IMR-90 (cell line): ENCODE data around the gene USP32. TPM values are rescaled to one million over a fixed set of nuclear protein-coding genes. Genes with fewer than 3 reads are reported as not detected.

Experiments
- ATAC-seq: fragments of 200-7000 bp; cut with Tn5 transposase; 2 replicates; pipeline ENCODE4 v1.9.1; 2020; ENCODE audit warnings: low read depth, mild to moderate bottlenecking, moderate library complexity
- BruUV-seq: library from RNA; stranded (reverse); fragments of 400-500 nt; replicated peaks from 2 replicates; lab custom pipeline; 2021; lab: Mats Ljungman, UMichigan
- CTCF ChIA-PET: fragments of 300-600 bp; formaldehyde crosslinking; extraction: SDS; loops from one replicate; lab custom pipeline; 2021; ENCODE audit warnings: antibody characterized with exemption; lab: Yijun Ruan, JAX
- POLR2A ChIA-PET: fragments of 300-600 bp; sonication (Branson Sonifier 250); formaldehyde crosslinking; loops from one replicate; lab custom pipeline; 2022; ENCODE audit warnings: antibody characterized with exemption; ENCODE audit not compliant: unreplicated experiment; lab: Charles Lee
- DNase-seq: peaks from one replicate; pipeline ENCODE4 v3.0.0; 2013
- H2AFZ ChIP-seq: replicated peaks from 2 replicates; pipeline ENCODE3; 2013; ENCODE audit warnings: low read length, mild to moderate bottlenecking; ENCODE audit not compliant: poor library complexity
- H2AK5ac ChIP-seq: 2 replicates; pipeline ENCODE4 v1.6.1; 2013; ENCODE audit warnings: low read depth, low read length, inconsistent platforms
- H2AK9ac ChIP-seq: replicated peaks from 2 replicates; pipeline ENCODE3; 2013; ENCODE audit warnings: mild to moderate bottlenecking, low read depth, low read length, moderate library complexity; ENCODE audit not compliant: poor library complexity
- H2BK120ac ChIP-seq: 2 replicates; pipeline ENCODE4 v1.6.1; 2013; ENCODE audit warnings: low read depth, low read length, inconsistent platforms
- H2BK15ac ChIP-seq: 3 replicates; pipeline ENCODE4 v1.6.1; 2013; ENCODE audit warnings: low read depth, low read length, inconsistent platforms
- H2BK20ac ChIP-seq: 2 replicates; pipeline ENCODE4 v1.6.1; 2013; ENCODE audit warnings: low read depth, mild to moderate bottlenecking, inconsistent platforms, low read length, moderate library complexity
- H2BK5ac ChIP-seq: 2 replicates; pipeline ENCODE4 v1.6.1; 2013; ENCODE audit warnings: mild to moderate bottlenecking, low read depth, low read length, inconsistent platforms; ENCODE audit not compliant: poor library complexity, severe bottlenecking
- H3K14ac ChIP-seq: replicated peaks from 2 replicates; pipeline ENCODE4 v1.6.1; 2013; ENCODE audit warnings: low read depth, low read length, inconsistent platforms
- H3K18ac ChIP-seq: 2 replicates; pipeline ENCODE4 v1.6.1; 2013; ENCODE audit warnings: low read depth, low read length, control low read depth
- H3K23ac ChIP-seq: 2 replicates; pipeline ENCODE4 v1.6.1; 2013; ENCODE audit warnings: low read depth, low read length, inconsistent platforms
- H3K27ac ChIP-seq: 2 replicates; pipeline ENCODE4 v1.5.1; 2013; ENCODE audit warnings: mild to moderate bottlenecking, control low read depth, low read length; ENCODE audit not compliant: insufficient read depth
- H3K27me3 ChIP-seq: 2 replicates; pipeline ENCODE4 v1.6.1; 2013; ENCODE audit warnings: low read length; ENCODE audit not compliant: control insufficient read depth, insufficient read depth
- H3K36me3 ChIP-seq: 2 replicates; pipeline ENCODE4 v1.6.1; 2013; ENCODE audit warnings: low read length, mixed read lengths; ENCODE audit not compliant: control insufficient read depth, insufficient read depth
- H3K4ac ChIP-seq: 2 replicates; pipeline ENCODE4 v1.6.1; 2013; ENCODE audit warnings: low read depth, low read length, inconsistent platforms
- H3K4me1 ChIP-seq: 2 replicates; pipeline ENCODE4 v1.6.1; 2013; ENCODE audit warnings: low read length, mixed read lengths; ENCODE audit not compliant: control insufficient read depth, insufficient read depth
- H3K4me2 ChIP-seq: 2 replicates; pipeline ENCODE4 v1.6.1; 2013; ENCODE audit warnings: low read depth, mild to moderate bottlenecking, control low read depth, low read length, moderate library complexity
- H3K4me3 ChIP-seq: 2 replicates; pipeline ENCODE4 v1.5.1; 2013; ENCODE audit warnings: low read depth, mild to moderate bottlenecking, control low read depth, low read length, moderate library complexity; ENCODE audit not compliant: insufficient read depth
- H3K56ac ChIP-seq: 2 replicates; pipeline ENCODE4 v1.6.1; 2013; ENCODE audit warnings: low read length, inconsistent platforms; ENCODE audit not compliant: insufficient read depth; ENCODE audit errors: extremely low read depth
- H3K79me1 ChIP-seq, 2 experiments: 2 replicates each; pipeline ENCODE4 v1.6.1; 2013; ENCODE audit warnings: low read length in 2 of 2, inconsistent platforms in 1 of 2, low read depth in 1 of 2
- H3K9ac ChIP-seq: 2 replicates; pipeline ENCODE4 v1.6.1; 2013; ENCODE audit warnings: low read depth, low read length, control low read depth
- H3K9me1 ChIP-seq: 2 replicates; pipeline ENCODE4 v1.6.1; 2013; ENCODE audit warnings: low read length, inconsistent platforms; ENCODE audit not compliant: insufficient read depth
- H3K9me3 ChIP-seq: 2 replicates; pipeline ENCODE4 v1.6.1; 2013; ENCODE audit warnings: low read length; ENCODE audit not compliant: control insufficient read depth, insufficient read depth
- H4K20me1 ChIP-seq: 2 replicates; pipeline ENCODE4 v1.6.1; 2013; ENCODE audit warnings: low read length, inconsistent platforms; ENCODE audit not compliant: insufficient read depth
- H4K5ac ChIP-seq: 2 replicates; pipeline ENCODE4 v1.6.1; 2013; ENCODE audit warnings: mild to moderate bottlenecking, low read depth, low read length, control low read depth
- H4K8ac ChIP-seq, 2 experiments: 2 replicates each; pipeline ENCODE4 v1.6.1; 2013; ENCODE audit warnings: low read depth in 2 of 2, low read length in 2 of 2, control low read depth in 1 of 2, inconsistent platforms in 1 of 2
- H4K91ac ChIP-seq: 2 replicates; pipeline ENCODE4 v1.6.1; 2013; ENCODE audit warnings: low read depth, low read length, inconsistent platforms; ENCODE audit not compliant: insufficient read depth
- BHLHE40 ChIP-seq: fragments of 150-350 bp; IDR thresholded peaks from 2 replicates; pipeline ENCODE4 v1.6.1; 2016; ENCODE audit warnings: mild to moderate bottlenecking, low read depth, low read length
- CHD1 ChIP-seq: IDR thresholded peaks from 2 replicates; pipeline ENCODE4 v1.6.1; 2012; ENCODE audit warnings: low read depth, low read length, improper control_type of control experiment
- FOS ChIP-seq: fragments of 150-350 bp; IDR thresholded peaks from 2 replicates; pipeline ENCODE4 v1.6.1; 2016; ENCODE audit warnings: low read depth, low read length
- MAFK ChIP-seq: IDR thresholded peaks from 2 replicates; pipeline ENCODE4 v1.6.1; 2012; ENCODE audit warnings: low read depth, low read length, improper control_type of control experiment
- MAZ ChIP-seq: IDR thresholded peaks from 2 replicates; pipeline ENCODE4 v1.6.1; 2012; ENCODE audit warnings: low read depth, mild to moderate bottlenecking, low read length, improper control_type of control experiment, moderate library complexity, borderline replicate concordance
- MXI1 ChIP-seq: IDR thresholded peaks from 2 replicates; pipeline ENCODE4 v1.6.1; 2012; ENCODE audit warnings: low read depth, mild to moderate bottlenecking, low read length, moderate library complexity, borderline replicate concordance
- RCOR1 ChIP-seq: IDR thresholded peaks from 2 replicates; pipeline ENCODE4 v1.6.1; 2012; ENCODE audit warnings: mild to moderate bottlenecking, low read length, improper control_type of control experiment; ENCODE audit not compliant: insufficient replicate concordance
- RFX5 ChIP-seq: IDR thresholded peaks from 2 replicates; pipeline ENCODE4 v1.8.0; 2012; ENCODE audit warnings: low read depth, mild to moderate bottlenecking, low read length, moderate library complexity
- SMC3 ChIP-seq: fragments of 150-350 bp; IDR thresholded peaks from 2 replicates; pipeline ENCODE4 v1.6.1; 2016; ENCODE audit warnings: low read depth, mild to moderate bottlenecking, antibody characterized with exemption, low read length, moderate library complexity
- WGBS, 2 experiments: methylation state at CpG; one replicate each; pipeline versions ENCODE4 v1.1.5 to v1.1.7; 2013; ENCODE audit warnings: missing lambda C conversion rate in 2 of 2; ENCODE audit not compliant: insufficient read length in 1 of 2; ENCODE audit errors: extremely low coverage in 2 of 2; 5-methylcytosine and 5-hydroxymethylcytosine counted together
- dilution Hi-C: fragments of 300-500 bp; cut with HindIII; formaldehyde crosslinking; loops from one replicate; pipeline ENCODE4 v1.14.3; 2018; ENCODE audit warnings: low sequenced_read_pairs; ENCODE audit not compliant: unreplicated experiment
- in situ Hi-C: fragments of 300-500 bp; cut with MboI; formaldehyde crosslinking; loops from 3 replicates; pipeline ENCODE4 v1.14.3; 2019; ENCODE audit warnings: low sequenced_read_pairs, inconsistent platforms, mixed read lengths
- intact Hi-C: fragments of 100-400 bp; cut with micrococcal nuclease; formaldehyde crosslinking; loops from 2 replicates; pipeline ENCODE4 v1.10.0; 2022
- polyA plus RNA-seq, 3 experiments: library from polyadenylated mRNA; depleted of rRNA; stranded (reverse); fragments of >200 nt; gene quantifications; 2 replicates each; pipeline ENCODE4 v1.2.3, GENCODE V29; 2012; ENCODE audit warnings: low replicate concordance in 1 of 3
- total RNA-seq: library from RNA; depleted of rRNA; stranded (reverse); fragments of >200 nt; gene quantifications from 2 replicates; pipeline ENCODE4 v1.2.3, GENCODE V29; 2012

The USP32 gene
- total and polyA plus RNA-seq, 2 of the 4 experiments (the other 2 are of a cell fraction), result 16.8 to 46.8 TPM

DNA sequence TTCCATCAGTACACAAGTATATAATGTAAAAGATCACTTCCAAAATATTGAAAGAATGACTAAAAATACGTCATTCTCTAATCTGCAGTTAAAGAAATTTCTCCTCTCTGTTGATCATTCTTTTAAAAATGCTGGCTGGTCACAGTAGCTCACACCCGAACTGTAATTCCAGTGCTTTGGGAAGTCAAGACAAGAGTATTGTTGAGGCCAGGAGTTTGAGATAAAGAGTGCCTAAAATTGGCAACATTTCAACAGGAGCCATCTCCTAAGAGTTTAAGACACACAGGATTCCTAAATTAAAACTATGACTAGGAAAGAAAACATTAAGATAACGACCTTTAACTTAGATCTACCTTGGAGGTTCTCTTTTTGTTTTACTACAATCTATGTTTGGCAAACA, 4.5 kb upstream of the USP32 start:
- Histone ChIP-seq H3K9me1 (no peaks in the 10 kb centered on the region), H4K5ac (no peak overlapping the region), H2AFZ (no peak overlapping the region), H2BK5ac (no peak overlapping the region), H3K9me3 (no peaks in the 10 kb centered on the region), H3K4me2 (no peak overlapping the region), H2AK5ac (no peak overlapping the region), H2BK20ac (no peak overlapping the region), H3K56ac (no peak overlapping the region), H3K27ac (no peak overlapping the region), H3K79me1 (peaks cover 1 to 9% of the 10 kb centered on the region in 2 experiments; a peak in 2 of 4 replicates), H3K27me3 (no peaks in the 10 kb centered on the region), H2AK9ac (no peak overlapping the region), H2BK15ac (no peak overlapping the region), H3K36me3 (no peaks in the 10 kb centered on the region), H3K4me1 (no peaks in the 10 kb centered on the region), H3K18ac (no peak overlapping the region), H4K20me1 (no peaks in the 10 kb centered on the region), H3K14ac (no peak overlapping the region), H3K23ac (no peak overlapping the region), H3K4me3 (no peak overlapping the region), H4K91ac (no peak overlapping the region), H4K8ac (no peak overlapping the region), H3K4ac (no peak overlapping the region), H3K9ac (no peak overlapping the region), H2BK120ac (no peak overlapping the region)
- in situ Hi-C loops, result no loop called here
- dilution Hi-C loops, result no loop called here
- CTCF ChIA-PET, result no interaction called here
- ATAC-seq, result no peak
- no peak for TF ChIP-seq RFX5
- TF ChIP-seq MAFK, result no peak
- TF ChIP-seq MXI1, result no peak
- no peak for TF ChIP-seq BHLHE40
- TF ChIP-seq FOS, result no peak
- no peak for TF ChIP-seq CHD1
- no peak for TF ChIP-seq SMC3
- no peak for TF ChIP-seq RCOR1
- TF ChIP-seq MAZ, result no peak
- POLR2A ChIA-PET, result no interaction called here
- BruUV-seq, result no TSS peak
- WGBS, 2 experiments, result no CpG with 5 or more reads among the region's 3 CpGs
- intact Hi-C loops, result no loop called here
- DNase-seq, result no peak
